ENCODE data around the gene CNGA1.

GRCh38 chr4:47913330-47913729 is 103.2 kb downstream of the CNGA1 start:
- TF ChIP-seq CTCF (IDR thresholded peaks at IDR 0.05; ENCODE audit: low read depth, low read length, missing input control), result no peak
- TF ChIP-seq EGR1 (IDR thresholded peaks at IDR 0.05; ENCODE audit: low read depth in 2 of 2), result no peak
- TF ChIP-seq JUND (IDR thresholded peaks at IDR 0.05), result no peak
- TF ChIP-seq GABPA (IDR thresholded peaks at IDR 0.05 in 1 of 2, conservative IDR thresholded peaks at IDR 0.05 in 1 of 2), result no peak
- TF ChIP-seq REST (IDR thresholded peaks at IDR 0.05), result no peak
- TF ChIP-seq RAD21 (IDR thresholded peaks at IDR 0.05), result no peak
- TF ChIP-seq TAF1 (conservative IDR thresholded peaks at IDR 0.05), result no peak
- TF ChIP-seq FOXA1 (IDR thresholded peaks at IDR 0.05), result no peak
- TF ChIP-seq YY1 (IDR thresholded peaks at IDR 0.05), result no peak
- TF ChIP-seq HNF4A (conservative IDR thresholded peaks at IDR 0.05), result no peak
- no peak for TF ChIP-seq MAX (IDR thresholded peaks at IDR 0.05)

Measured in liver (tissue), 3 donors.